GM19099 (cell line): Measurements from ENCODE around the gene CNOT8.

ENCODE experiments used
- POLR2A ChIP-seq: IDR thresholded peaks from 3 replicates; pipeline ENCODE4 v1.6.1; 2011; ENCODE audit warnings: low read depth; ENCODE audit not compliant: insufficient read length; ENCODE audit errors: extremely low read depth

CNOT8 gene

GRCh38 chr5:154884424-154884823 lies 26.0 kb downstream of the CNOT8 start:
- TF ChIP-seq POLR2A: no peak

- TF ChIP-seq POLR2A: no peak
Measured at GRCh38 chr5:154885439-154885838, 27.0 kb downstream of the CNOT8 start.

GRCh38 chr5:154892369-154892771 lies 33.9 kb downstream of the CNOT8 start:
- TF ChIP-seq POLR2A: no peak

GRCh38 chr5:154893381-154893780 lies 35.0 kb downstream of the CNOT8 start:
- TF ChIP-seq POLR2A: no peak

- no peak for TF ChIP-seq POLR2A
Measured at GRCh38 chr5:154895606-154896561, 37.5 kb downstream of the CNOT8 start.

GRCh38 chr5:154896562-154897165 lies 38.2 kb downstream of the CNOT8 start:
- no peak for TF ChIP-seq POLR2A

GRCh38 chr5:154898210-154898609 lies 39.8 kb downstream of the CNOT8 start:
- no peak for TF ChIP-seq POLR2A

- TF ChIP-seq POLR2A: no peak
Measured at GRCh38 chr5:154899151-154899816, 40.9 kb downstream of the CNOT8 start.

- no peak for TF ChIP-seq POLR2A
Measured at GRCh38 chr5:154900066-154900465, 41.6 kb downstream of the CNOT8 start.

- no peak for TF ChIP-seq POLR2A
Measured at GRCh38 chr5:154901276-154901675, 42.8 kb downstream of the CNOT8 start.

- TF ChIP-seq POLR2A: no peak
Measured at GRCh38 chr5:154901913-154902312, 43.5 kb downstream of the CNOT8 start.

GRCh38 chr5:154916874-154917273 lies 58.4 kb downstream of the CNOT8 start:
- no peak for TF ChIP-seq POLR2A

- no peak for TF ChIP-seq POLR2A
Measured at GRCh38 chr5:154917757-154918156, 59.3 kb downstream of the CNOT8 start.

GRCh38 chr5:154923441-154924430 lies 65.3 kb downstream of the CNOT8 start:
- TF ChIP-seq POLR2A: no peak
